HG03039 (cell line): ENCODE data around the gene FLCN.
"Not testable (repeated sequence)": the region's sequence is repeated elsewhere in the genome, so short reads cannot be mapped to it uniquely, and the experiment has no call there.

Experiments used
- ATAC-seq: cut with Tn5 transposase; IDR thresholded peaks from one replicate; pipeline ENCODE4 v1.9.1; 2021; ENCODE audit warnings: mild to moderate bottlenecking, moderate library complexity; ENCODE audit not compliant: unreplicated experiment

FLCN gene

DNA sequence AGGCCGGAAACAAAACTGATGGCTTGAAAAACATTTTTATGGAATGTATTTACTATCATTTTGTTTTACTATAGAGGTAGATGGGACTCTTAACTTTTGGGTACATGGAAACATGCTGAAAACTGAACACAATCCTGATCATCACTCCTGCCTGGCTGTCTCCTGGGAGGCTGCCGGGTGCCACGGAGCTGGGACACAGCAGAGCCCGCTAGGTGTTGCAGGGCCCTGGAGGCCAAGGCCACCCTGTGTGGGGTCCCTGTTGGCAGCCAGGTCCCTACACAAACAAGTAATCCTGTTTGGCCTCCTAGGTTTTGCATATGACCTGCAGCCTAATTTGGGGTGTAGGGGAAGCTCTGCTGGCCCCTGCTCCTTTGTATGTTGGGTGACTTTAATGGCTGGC is 48.4 kb downstream of the FLCN start:
- no peak for ATAC-seq

GRCh38 chr17:17186551-17187505 is 50.1 kb downstream of the FLCN start:
- ATAC-seq: no peak

GRCh38 chr17:17186051-17186450 is 50.9 kb downstream of the FLCN start:
- no peak for ATAC-seq

DNA sequence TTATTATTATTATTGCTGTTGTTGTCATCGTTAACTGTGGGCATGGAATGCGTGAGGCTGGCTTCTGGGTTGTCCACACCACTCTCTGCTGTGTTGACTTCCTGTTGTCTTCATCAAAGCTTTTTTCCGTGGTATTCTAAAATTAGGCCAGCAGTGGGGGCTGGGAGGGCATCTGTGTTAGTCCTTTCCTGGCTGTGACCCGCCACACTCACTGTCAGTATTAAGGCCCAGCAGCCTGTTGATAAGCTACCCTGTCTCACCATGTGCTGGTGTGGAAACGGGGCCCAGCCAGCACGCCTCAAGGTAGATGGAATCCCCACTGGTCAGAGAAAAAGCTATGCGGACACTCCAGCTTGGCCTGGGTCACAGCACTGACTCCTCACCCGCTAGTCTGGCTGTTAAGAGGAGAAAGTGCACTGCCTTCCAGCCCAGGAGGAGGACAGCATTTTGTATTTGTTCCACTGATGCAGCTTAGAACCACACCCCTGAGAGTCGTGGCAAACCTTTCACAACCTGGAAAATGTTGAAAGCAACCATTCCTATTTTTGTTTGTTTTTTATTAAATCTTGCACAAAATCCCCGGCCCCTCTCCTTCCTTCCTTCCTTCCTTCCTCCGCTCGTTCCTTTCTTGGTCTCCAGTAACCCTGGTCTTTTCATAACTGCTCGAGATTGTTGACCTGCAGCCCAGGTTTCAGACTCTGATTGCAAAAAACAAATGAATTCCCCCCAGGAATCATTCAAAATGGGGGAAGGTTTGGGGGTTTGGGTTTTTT is 51.8 kb downstream of the FLCN start:
- not testable (repeated sequence) for ATAC-seq

GRCh38 chr17:17183744-17184143 is 53.2 kb downstream of the FLCN start:
- no peak for ATAC-seq

DNA sequence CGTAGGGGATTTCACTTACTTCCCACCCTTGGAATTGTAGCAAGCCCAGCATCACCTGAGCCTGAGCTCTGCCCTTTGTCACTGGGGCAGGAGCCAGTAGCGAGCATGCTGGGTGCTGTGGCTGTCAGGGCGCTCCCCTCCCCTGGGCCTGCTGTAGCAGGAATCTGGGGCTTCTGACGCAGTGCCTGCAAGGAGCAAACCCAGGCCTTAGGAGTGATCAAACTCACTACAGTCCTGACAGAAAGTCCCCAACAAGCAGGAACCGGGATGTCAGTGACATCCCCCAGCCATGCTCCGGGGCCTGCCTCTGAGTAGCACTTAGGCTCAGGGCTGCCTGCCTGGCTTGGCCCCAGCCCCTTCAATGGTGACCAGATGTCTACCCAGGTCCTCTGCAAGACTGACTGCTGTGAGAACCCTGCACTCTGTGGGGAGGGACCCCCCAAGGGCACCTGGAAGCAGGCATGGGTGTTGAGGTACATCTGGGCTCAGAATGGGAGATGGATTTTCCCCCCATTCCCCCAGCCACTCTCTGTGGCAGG is 54.3 kb downstream of the FLCN start:
- no peak for ATAC-seq

GRCh38 chr17:17181666-17182597 is 55.0 kb downstream of the FLCN start:
- no peak for ATAC-seq

DNA sequence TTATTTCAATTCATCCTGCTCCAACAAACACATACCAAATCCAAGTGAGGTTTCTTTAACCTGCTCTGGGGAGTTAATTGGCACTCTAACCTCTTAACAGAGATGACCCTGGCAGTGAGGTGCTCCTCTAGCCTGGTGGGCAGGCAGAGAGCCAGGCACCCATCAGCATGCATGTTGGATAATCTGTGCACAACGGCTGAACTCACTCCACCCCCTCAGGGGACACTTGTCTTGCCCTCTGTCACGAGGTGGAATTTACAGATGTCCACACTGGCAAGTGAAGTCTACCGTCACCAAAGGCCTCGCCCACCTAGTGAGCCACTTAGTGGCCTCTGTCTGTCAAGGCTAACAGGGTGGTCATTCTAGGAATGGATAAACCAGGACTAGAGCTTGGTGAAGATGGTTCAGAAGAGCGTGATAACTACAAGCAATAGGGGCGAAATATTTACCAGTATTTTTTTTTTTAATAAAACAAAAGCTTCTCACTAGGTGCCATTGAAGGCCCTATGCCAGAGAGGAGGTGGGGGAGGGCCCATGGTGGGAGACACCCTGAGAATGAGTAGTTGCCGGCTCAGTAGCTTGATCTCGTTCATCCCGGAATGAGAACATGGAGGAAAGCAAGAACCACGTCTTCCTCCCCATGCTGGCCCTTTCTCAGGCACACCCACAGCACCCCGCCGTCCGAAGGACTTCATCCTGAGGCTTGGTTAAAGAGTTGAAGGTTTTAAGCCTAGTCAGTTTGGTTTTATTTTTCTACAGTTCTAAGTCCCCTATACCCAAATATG is 56.0 kb downstream of the FLCN start:
- no peak for ATAC-seq

DNA sequence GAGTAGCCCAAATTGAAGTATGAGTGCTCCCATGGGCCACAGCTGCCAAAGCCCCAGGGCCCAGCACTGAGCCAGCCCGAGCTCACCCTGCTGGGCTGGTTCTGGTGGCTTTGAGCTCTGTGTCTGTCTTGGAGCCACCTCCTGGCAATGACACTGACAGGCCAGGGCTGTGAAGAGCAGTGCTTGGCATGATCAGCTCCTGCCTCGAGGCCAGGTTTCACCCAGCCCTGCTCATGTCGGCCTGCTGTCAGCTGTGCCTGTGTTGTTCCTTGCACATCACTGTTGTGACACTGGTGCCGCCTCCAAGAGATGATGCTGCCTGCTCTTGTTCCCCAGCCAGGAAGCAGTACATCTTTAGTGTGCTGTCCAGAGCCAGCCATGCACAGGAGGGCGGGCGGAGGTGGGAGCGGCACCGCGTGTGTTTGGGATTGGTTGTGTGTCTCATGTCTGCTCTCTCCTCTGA is 56.8 kb downstream of the FLCN start:
- no peak for ATAC-seq

DNA sequence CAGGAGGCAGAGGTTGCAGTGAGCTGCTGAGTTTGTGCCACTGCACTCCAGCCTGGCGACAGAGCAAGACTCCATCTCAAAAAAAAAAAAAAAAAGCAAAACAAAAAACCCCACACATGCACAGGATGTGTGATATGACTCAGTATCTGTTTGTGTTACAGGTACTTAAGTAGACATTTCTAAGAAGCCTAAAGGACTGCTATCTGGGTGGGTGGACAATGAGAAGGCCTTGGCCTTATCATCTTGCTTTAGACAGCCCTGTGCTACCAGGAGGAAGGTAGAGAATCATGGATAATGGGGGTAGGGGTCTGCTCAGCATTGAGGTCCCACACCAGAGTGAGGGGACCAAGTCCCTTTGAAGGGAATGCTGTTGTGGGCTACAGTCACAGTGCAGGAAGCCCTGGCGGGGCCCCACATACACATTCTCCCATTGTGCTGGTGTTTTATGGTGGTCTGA is 57.6 kb downstream of the FLCN start:
- no peak for ATAC-seq

DNA sequence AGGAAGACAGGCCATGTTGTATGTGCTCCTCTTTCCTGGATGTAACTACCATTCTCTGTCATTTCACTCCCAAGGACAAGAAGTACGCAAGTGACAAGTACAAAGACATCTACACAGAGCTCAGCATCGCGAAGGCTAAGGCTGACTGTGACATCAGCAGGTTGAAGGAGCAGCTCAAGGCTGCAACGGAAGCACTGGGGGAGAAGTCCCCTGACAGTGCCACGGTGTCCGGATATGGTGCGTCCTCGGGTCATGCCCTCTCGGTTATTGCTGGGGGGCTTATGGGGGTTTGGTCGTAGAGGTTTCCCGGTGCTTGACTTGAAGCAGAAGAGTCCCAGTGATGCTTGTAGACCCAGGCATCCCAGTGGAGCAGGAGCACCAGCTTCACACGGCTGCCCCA is 59.8 kb downstream of the FLCN start:
- ATAC-seq: no peak

DNA sequence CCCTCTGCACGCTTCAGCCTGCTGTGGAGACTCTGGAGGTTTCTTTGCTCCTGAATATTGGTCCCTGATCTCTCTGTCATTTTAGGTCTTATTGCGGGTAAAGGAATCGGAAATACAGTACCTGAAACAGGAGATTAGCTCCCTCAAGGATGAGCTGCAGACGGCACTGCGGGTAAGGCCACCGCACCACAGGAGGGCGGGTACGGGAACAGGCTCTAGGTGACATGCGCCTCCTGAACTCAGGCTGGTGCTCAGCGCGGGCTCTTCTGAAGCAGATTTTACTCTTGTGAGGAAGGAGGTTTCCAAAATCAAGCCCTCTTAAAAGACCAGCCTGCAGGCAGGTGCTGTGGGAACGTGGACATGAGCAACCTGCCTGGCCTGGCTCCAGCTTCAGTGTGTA is 60.6 kb downstream of the FLCN start:
- no peak for ATAC-seq

- ATAC-seq: no peak
Measured at GRCh38 chr17:17175917-17176316, 61.1 kb downstream of the FLCN start.

- ATAC-seq: no peak
Measured at GRCh38 chr17:17175340-17175739, 61.6 kb downstream of the FLCN start.

- no peak for ATAC-seq
Measured at GRCh38 chr17:17173921-17174320, 63.0 kb downstream of the FLCN start.

DNA sequence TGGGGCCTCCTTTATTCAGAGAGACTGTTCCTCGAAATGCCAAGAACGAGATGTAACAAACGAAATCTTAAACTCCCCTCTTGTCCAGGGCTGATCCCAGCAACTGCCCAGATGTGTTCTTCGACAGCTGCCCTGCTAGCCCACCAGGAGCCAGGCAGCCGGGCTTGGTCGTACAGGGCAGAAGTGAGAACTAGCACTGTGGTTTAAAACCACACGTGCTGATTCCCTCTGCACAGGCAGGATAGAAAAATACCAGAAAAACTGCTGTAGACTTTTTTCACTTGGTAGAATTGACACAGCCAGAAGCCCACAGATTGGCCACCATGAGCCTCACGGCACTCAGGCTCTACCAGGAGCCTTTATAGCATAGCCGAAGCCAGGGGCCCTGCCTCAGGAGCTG is 64.0 kb downstream of the FLCN start:
- no peak for ATAC-seq

DNA sequence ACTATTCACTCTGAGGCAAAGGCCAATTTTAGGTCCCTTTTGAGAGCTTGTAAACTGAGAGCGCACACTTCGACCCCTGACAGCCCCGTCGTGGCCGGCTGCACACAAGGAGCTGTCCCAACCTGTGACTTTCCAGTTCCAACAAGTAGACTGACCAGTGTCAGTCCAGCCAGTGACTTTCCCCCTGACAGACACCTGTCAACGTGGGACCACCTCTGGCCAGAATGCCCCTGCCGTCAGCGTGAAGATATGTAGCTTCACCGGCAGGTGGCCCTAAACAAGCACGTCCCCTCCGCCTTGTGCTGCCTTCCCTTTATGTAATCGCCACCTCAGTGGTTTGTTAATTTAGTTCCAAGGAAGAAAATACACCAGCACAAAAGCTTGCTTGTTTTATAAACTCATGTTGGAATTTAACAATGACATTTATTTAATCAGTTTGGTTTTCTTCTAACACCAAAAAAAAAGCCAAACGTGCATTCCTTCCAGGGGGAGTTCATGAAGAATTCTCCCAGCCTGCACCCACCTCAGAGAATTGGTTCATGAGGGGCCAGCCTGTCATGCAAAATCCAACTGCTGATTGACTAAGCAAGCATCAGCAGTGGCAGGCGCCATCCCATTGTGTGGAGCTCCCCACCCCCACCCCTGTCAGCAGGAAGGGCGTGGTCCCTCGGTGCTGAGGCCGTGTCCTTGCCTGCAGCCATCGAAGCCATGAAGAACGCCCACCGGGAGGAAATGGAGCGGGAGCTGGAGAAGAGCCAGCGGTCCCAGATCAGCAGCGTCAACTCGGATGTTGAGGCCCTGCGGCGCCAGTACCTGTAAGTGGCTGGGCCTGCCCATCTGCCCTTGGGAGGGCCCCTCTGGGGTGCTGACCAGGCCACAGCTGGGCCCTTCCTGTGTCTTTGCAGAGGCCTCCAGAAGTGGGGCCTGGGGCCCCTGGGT is 64.7 kb downstream of the FLCN start:
- no peak for ATAC-seq

GRCh38 chr17:17171186-17171585 is 65.8 kb downstream of the FLCN start:
- ATAC-seq: no peak
